HepG2 (cell line): Measurements from ENCODE around the gene KAZN. TPM values are rescaled to one million over a fixed set of nuclear protein-coding genes. Genes with fewer than 3 reads are reported as not detected.

Source experiments
- ATAC-seq: fragments of 200-7000 bp; cut with Tn5 transposase; 3 replicates; pipeline ENCODE4 v1.9.1; 2020; ENCODE audit warnings: mild to moderate bottlenecking, moderate library complexity
- BruUV-seq: library from RNA; stranded (reverse); fragments of 400-500 nt; replicated peaks from 2 replicates; lab custom pipeline; 2021; lab: Mats Ljungman, UMichigan
- CTCF ChIA-PET: fragments of 300-600 bp; formaldehyde crosslinking; extraction: SDS; loops from one replicate; lab custom pipeline; 2021; ENCODE audit warnings: low total read pairs, inconsistent platforms, low intra/inter-chr PET ratio; lab: Yijun Ruan, JAX
- POLR2A ChIA-PET: fragments of 350-600 bp; sonication (Branson Sonifier 250); formaldehyde crosslinking; loops from one replicate; lab custom pipeline; 2020; ENCODE audit warnings: antibody characterized with exemption, inconsistent platforms; lab: Yijun Ruan, JAX
- DNase-seq: peaks from one replicate; pipeline ENCODE4 v3.0.0-alpha.2; 2015; ENCODE audit warnings: low spot score
- FAIRE-seq: peaks from 3 replicates; lab custom pipeline; 2011; peaks lifted over from hg19 to GRCh38; lab: Jason Lieb, UNC
- H2AFZ ChIP-seq: one replicate; pipeline ENCODE4 v1.6.1; 2011; ENCODE audit warnings: low read length, inconsistent platforms
- H3K27ac ChIP-seq: fragments of 300-600 bp; 3 replicates; pipeline ENCODE4 v1.8.0; 2011; ENCODE audit warnings: mixed run types, mild to moderate bottlenecking, mixed read lengths, low read length, inconsistent platforms; ENCODE audit not compliant: insufficient read depth; ENCODE audit errors: extremely low read length
- H3K27me3 ChIP-seq, 2 experiments: fragments of 200-600 bp in 1 of 2; 2 replicates in 1 of 2; 3 replicates in 1 of 2; pipeline versions ENCODE4 v1.6.0 to v1.8.0; 2011; ENCODE audit warnings: low read length in 2 of 2, mild to moderate bottlenecking in 2 of 2, moderate library complexity in 2 of 2, inconsistent platforms in 1 of 2; ENCODE audit not compliant: insufficient read depth in 2 of 2, control insufficient read depth in 1 of 2
- H3K36me3 ChIP-seq, 2 experiments: fragments of 200-600 bp in 1 of 2; replicated peaks in 1 of 2; 2 replicates in 1 of 2; 3 replicates in 1 of 2; pipeline versions ENCODE4 v1.5.1 to v1.8.0; 2011; ENCODE audit warnings: low read length in 2 of 2, inconsistent platforms in 1 of 2; ENCODE audit not compliant: insufficient read depth in 2 of 2, control insufficient read depth in 1 of 2
- H3K4me1 ChIP-seq: 2 replicates; pipeline ENCODE4 v1.5.1; 2012; ENCODE audit warnings: low read length, inconsistent platforms; ENCODE audit not compliant: insufficient read depth
- H3K4me2 ChIP-seq: 2 replicates; pipeline ENCODE4 v1.6.0; 2011; ENCODE audit warnings: low read depth, low read length, inconsistent platforms
- H3K4me3 ChIP-seq, 3 experiments: fragments of 200-600 bp in 1 of 3; sonication (generic), shearing (Covaris generic) in 1 of 3; replicated peaks in 1 of 3; 2 replicates each; pipeline ENCODE4 v1.5.1; 2011 to 2016; ENCODE audit warnings: low read length in 3 of 3, inconsistent platforms in 2 of 3, low read depth in 2 of 3, mild to moderate bottlenecking in 2 of 3, control low read depth in 1 of 3, mixed read lengths in 1 of 3; ENCODE audit not compliant: insufficient read depth in 1 of 3
- H3K79me2 ChIP-seq: one replicate; pipeline ENCODE4 v1.6.1; 2011; ENCODE audit warnings: low read length, inconsistent platforms; ENCODE audit not compliant: insufficient read depth
- H3K9ac ChIP-seq: 2 replicates; pipeline ENCODE4 v1.6.0; 2011; ENCODE audit warnings: mild to moderate bottlenecking, low read depth, low read length, inconsistent platforms; ENCODE audit not compliant: insufficient read depth
- H3K9me3 ChIP-seq: 2 replicates; pipeline ENCODE4 v1.5.1; 2012; ENCODE audit warnings: mild to moderate bottlenecking, low read length
- H4K20me1 ChIP-seq: 2 replicates; pipeline ENCODE4 v1.6.0; 2011; ENCODE audit warnings: inconsistent platforms, mild to moderate bottlenecking, low read length, moderate library complexity; ENCODE audit not compliant: insufficient read depth
- ERF ChIP-seq: IDR thresholded peaks from 2 replicates; pipeline ENCODE4 v1.6.1; 2018; ENCODE audit warnings: missing biosample characterization, missing genetic modification reagents
- MZF1 ChIP-seq: sonication (generic); formaldehyde crosslinking; IDR thresholded peaks from 2 replicates; pipeline ENCODE4 v1.8.1; 2023; ENCODE audit warnings: mild to moderate bottlenecking, missing genetic modification reagents, borderline replicate concordance
- NR3C1 ChIP-seq: sonication (generic); formaldehyde crosslinking; IDR thresholded peaks from 2 replicates; pipeline ENCODE4 v1.4.0; 2020; ENCODE audit warnings: missing genetic modification reagents
- RAD51 ChIP-seq: fragments of 450-650 bp; IDR thresholded peaks from 2 replicates; pipeline ENCODE4 v1.6.1; 2016; ENCODE audit warnings: borderline replicate concordance
- SIX4 ChIP-seq: sonication (generic); formaldehyde crosslinking; IDR thresholded peaks from 2 replicates; pipeline ENCODE4 v1.4.0; 2020; ENCODE audit warnings: missing genetic modification reagents
- ZMAT3 ChIP-seq: sonication (generic); formaldehyde crosslinking; conservative IDR thresholded peaks from 2 replicates; pipeline ENCODE4 v1.7.0; 2021; ENCODE audit warnings: missing genetic modification reagents
- ZMYM4 ChIP-seq: sonication (generic); formaldehyde crosslinking; IDR thresholded peaks from 2 replicates; pipeline ENCODE4 v1.8.1; 2023; ENCODE audit warnings: mild to moderate bottlenecking, missing genetic modification reagents
- ZNF136 ChIP-seq: sonication (generic); formaldehyde crosslinking; IDR thresholded peaks from 2 replicates; pipeline ENCODE4 v1.8.1; 2022; ENCODE audit warnings: low read depth, mild to moderate bottlenecking, moderate library complexity, missing genetic modification reagents
- ZNF768 ChIP-seq: sonication (generic); formaldehyde crosslinking; IDR thresholded peaks from 2 replicates; pipeline ENCODE4 v1.4.0; 2020; ENCODE audit warnings: missing genetic modification reagents
- ZNF776 ChIP-seq: sonication (generic); formaldehyde crosslinking; IDR thresholded peaks from 2 replicates; pipeline ENCODE4 v1.4.0; 2020; ENCODE audit warnings: mild to moderate bottlenecking, missing genetic modification reagents
- ZNF800 ChIP-seq: sonication (generic); formaldehyde crosslinking; IDR thresholded peaks from 2 replicates; pipeline ENCODE4 v1.4.0; 2020; ENCODE audit warnings: missing genetic modification reagents
- ZSCAN9 ChIP-seq: IDR thresholded peaks from 2 replicates; pipeline ENCODE4 v1.6.1; 2016; ENCODE audit warnings: borderline replicate concordance
- WGBS: methylation state at CpG from one replicate; pipeline ENCODE4 v1.1.6; 2017; ENCODE audit warnings: low lambda C conversion rate; 5-methylcytosine and 5-hydroxymethylcytosine counted together
- in situ Hi-C: cut with HindIII; loops from 2 replicates; pipeline ENCODE4 v1.10.0; 2017; ENCODE audit warnings: low pct_unique_long_range_greater_than_20kb; ENCODE audit not compliant: extremely low pct_ligation_motif_present
- intact Hi-C: fragments of 100-400 bp; cut with micrococcal nuclease; formaldehyde crosslinking; loops from one replicate; pipeline ENCODE4 v1.10.0; 2022; ENCODE audit not compliant: unreplicated experiment
- polyA plus RNA-seq, 8 experiments: library from polyadenylated mRNA; depleted of rRNA in 3 of 8; stranded (reverse) in 7 of 8; unstranded in 1 of 8; fragments of >200 nt; fragmentation: Illumina TruSeq in 4 of 8; extraction: Trizol in 4 of 8; gene quantifications; 2 replicates each; pipeline versions ENCODE4 v1.2.1 to v1.2.3, GENCODE V29; 2011 to 2016; ENCODE audit warnings: low read depth in 4 of 8, missing spikeins in 1 of 8, mixed read lengths in 1 of 8; ENCODE audit not compliant: insufficient read depth in 1 of 8
- total RNA-seq, 5 experiments: library from RNA; depleted of rRNA; stranded (reverse); fragments of >200 nt; fragmentation: Illumina TruSeq; extraction: Trizol; gene quantifications; 2 replicates each; pipeline ENCODE4 v1.2.3, GENCODE V29; 2016; ENCODE audit warnings: low read depth in 1 of 5
- TF ChIP-seq, protein P1 (sequence below): IDR thresholded peaks from 2 replicates; pipeline ENCODE4 v1.6.1; 2018; ENCODE audit warnings: missing genetic modification reagents, mild to moderate bottlenecking, missing compliant biosample characterization
- TF ChIP-seq, protein P2 (sequence below): sonication (generic); formaldehyde crosslinking; IDR thresholded peaks from 2 replicates; pipeline ENCODE4 v1.5.0; 2020; ENCODE audit warnings: missing genetic modification reagents

Gene KAZN
- total and polyA plus RNA-seq, 2 of the 13 experiments (the other 11 are each of a cell fraction or from before 2014, with no cell fraction given): 10.4 to 13.5 TPM

GRCh38 chr1:14738647-14739046, 140.2 kb downstream of the KAZN start:
- H3K4me3 ChIP-seq: no peak overlapping the region
- DNase-seq: no peak
- no peaks in the 10 kb centered on the region for H3K79me2 ChIP-seq
- no peaks in the 10 kb centered on the region for H3K4me1 ChIP-seq
- no peak for ATAC-seq
- BruUV-seq: no TSS peak
- FAIRE-seq: no peak
- no peaks in the 10 kb centered on the region for H3K9me3 ChIP-seq
- peaks cover 1 to 77% of the 10 kb centered on the region in 2 experiments; a peak in 4 of 5 replicates for H3K27me3 ChIP-seq
- no peak overlapping the region for H3K9ac ChIP-seq
- in situ Hi-C loops (no loop called here), intact Hi-C loops (no loop called here)
- WGBS: 13% methylated on average over 8 of the region's 8 CpGs
- no peak overlapping the region for H2AFZ ChIP-seq
- no peak for TF ChIP-seq ZMAT3 (CRISPR knock-in tag)
- peak; percentile 76 for TF ChIP-seq ZNF768 (CRISPR knock-in tag)
- H3K27ac ChIP-seq: no peak overlapping the region
- ChIA-PET CTCF (no interaction called here), POLR2A (no interaction called here)
- no peak overlapping the region for H3K4me2 ChIP-seq
- H4K20me1 ChIP-seq: no peaks in the 10 kb centered on the region
- H3K36me3 ChIP-seq: no peaks in the 10 kb centered on the region

GRCh38 chr1:14739082-14739832, 140.8 kb downstream of the KAZN start:
- H3K4me1 ChIP-seq: no peaks in the 10 kb centered on the region
- intact Hi-C loops (no loop called here), in situ Hi-C loops (no loop called here)
- H3K27me3 ChIP-seq: peaks cover 1 to 72% of the 10 kb centered on the region in 2 experiments; a peak in 3 of 5 replicates
- 5% methylated on average over 15 of the region's 16 CpGs for WGBS
- H3K36me3 ChIP-seq: no peaks in the 10 kb centered on the region
- no peak overlapping the region for H3K9ac ChIP-seq
- no peak overlapping the region for H3K4me2 ChIP-seq
- no TSS peak for BruUV-seq
- ChIA-PET POLR2A (no interaction called here), CTCF (no interaction called here)
- no peaks in the 10 kb centered on the region for H4K20me1 ChIP-seq
- H2AFZ ChIP-seq: no peak overlapping the region
- H3K79me2 ChIP-seq: no peaks in the 10 kb centered on the region
- H3K4me3 ChIP-seq: no peak overlapping the region
- DNase-seq (no peak), ATAC-seq (no peak), FAIRE-seq (no peak)
- H3K27ac ChIP-seq: no peak overlapping the region
- no peaks in the 10 kb centered on the region for H3K9me3 ChIP-seq
- TF ChIP-seq, protein P1, sequence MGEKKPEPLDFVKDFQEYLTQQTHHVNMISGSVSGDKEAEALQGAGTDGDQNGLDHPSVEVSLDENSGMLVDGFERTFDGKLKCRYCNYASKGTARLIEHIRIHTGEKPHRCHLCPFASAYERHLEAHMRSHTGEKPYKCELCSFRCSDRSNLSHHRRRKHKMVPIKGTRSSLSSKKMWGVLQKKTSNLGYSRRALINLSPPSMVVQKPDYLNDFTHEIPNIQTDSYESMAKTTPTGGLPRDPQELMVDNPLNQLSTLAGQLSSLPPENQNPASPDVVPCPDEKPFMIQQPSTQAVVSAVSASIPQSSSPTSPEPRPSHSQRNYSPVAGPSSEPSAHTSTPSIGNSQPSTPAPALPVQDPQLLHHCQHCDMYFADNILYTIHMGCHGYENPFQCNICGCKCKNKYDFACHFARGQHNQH (CRISPR knock-in tag): no peak
- TF ChIP-seq ZMYM4 (no peak), ZNF136 (CRISPR knock-in tag) (no peak), RAD51 (no peak), SIX4 (no peak), ZNF776 (CRISPR knock-in tag) (no peak), NR3C1 (CRISPR knock-in tag) (no peak), MZF1 (CRISPR knock-in tag) (no peak), ZSCAN9 (CRISPR knock-in tag) (no peak), ZNF800 (no peak), ERF (CRISPR knock-in tag) (no peak)
- TF ChIP-seq, protein P2, sequence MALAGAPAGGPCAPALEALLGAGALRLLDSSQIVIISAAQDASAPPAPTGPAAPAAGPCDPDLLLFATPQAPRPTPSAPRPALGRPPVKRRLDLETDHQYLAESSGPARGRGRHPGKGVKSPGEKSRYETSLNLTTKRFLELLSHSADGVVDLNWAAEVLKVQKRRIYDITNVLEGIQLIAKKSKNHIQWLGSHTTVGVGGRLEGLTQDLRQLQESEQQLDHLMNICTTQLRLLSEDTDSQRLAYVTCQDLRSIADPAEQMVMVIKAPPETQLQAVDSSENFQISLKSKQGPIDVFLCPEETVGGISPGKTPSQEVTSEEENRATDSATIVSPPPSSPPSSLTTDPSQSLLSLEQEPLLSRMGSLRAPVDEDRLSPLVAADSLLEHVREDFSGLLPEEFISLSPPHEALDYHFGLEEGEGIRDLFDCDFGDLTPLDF (CRISPR knock-in tag): no peak
